Hematopoietic multipotent progenitor cell treated with erythropoietin and hydrocortisone succinate and interleukin-3 and kit ligand, for 6 days (in vitro differentiated cells): ENCODE data around the gene ADH7.
"Not testable (repeated sequence)": the region's sequence is repeated elsewhere in the genome, so short reads cannot be mapped to it uniquely, and the experiment has no call there.

Experiments
- DNase-seq: peaks from one replicate; pipeline ENCODE4 v3.0.0-alpha.2; 2015

The ADH7 gene

DNA sequence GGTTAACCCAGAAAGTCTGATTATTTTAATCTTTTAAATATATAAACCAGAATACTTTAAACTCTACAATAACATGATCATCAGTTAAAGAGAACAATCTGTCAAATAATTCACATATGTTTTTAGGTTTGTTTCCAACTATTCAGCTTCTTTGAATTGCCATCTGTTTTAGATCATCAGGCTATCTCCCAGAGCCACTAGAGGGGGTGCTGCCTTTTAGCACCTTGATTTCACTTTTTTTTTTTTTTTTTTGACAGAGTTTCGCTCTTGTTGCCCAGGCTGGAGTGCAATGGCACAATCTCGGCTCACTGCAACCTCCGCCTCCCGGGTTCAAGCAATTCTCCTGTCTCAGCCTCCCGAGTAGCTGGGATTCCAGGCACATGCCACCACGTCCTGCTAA, 57.8 kb downstream of the ADH7 start:
- peak; percentile 18 for DNase-seq

DNA sequence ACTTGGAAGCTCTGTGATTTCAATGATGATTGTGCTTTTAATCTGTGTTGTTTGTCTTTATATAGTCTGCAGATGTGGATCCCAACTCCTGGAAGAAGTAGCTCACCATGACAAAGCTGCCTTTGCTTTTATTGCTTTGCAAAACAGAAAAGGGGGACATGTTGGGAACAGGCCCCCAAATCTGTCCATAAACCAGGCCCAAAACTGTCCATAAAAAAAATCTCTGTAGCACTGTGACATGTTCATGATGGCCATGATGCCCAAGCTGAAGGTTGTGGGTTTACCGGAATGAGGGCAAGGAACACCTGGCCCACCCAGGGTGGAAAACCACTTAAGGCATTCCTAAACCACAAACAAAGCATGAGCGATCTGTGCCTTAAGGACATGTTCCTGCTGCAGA, 62.7 kb downstream of the ADH7 start:
- DNase-seq: not testable (repeated sequence)

DNA sequence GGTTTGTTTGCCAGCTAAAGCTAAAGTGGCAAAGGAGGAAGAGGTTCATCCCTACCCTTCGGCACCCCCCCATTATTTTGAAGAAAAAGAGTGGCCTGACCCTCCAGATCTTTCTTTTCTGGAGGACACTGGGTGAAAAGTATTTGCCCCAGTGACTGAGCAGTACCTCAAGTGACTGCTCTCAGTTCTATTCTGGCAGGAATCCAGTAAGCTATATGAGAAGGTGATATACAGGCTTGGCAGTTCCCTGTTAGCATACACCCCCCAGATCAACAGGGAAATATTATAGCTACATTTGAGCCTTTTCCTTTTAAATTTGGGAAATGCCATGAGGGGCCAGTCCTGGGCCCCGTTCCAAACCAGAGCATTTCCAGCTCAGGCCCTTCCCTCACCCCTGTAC, 67.3 kb downstream of the ADH7 start:
- DNase-seq: not testable (repeated sequence)

DNA sequence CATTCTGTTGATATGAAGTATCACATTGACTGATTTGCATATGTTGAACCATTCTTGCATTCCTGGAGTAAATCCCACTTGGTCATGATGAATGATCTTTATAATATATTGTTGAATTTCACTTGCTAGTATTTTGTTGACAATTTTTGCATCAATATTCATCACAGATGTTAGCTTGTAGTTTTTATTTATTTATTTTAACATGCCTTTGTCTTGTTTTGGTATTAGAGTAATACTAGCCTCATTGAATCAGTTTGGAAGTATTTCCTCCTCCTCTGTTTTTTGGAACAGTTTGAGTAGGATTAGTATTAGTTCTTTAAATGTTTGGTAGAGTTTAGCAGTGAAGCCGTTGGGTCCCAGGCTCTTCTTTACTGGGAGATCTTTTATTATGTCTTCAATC, 68.7 kb downstream of the ADH7 start:
- DNase-seq: no peak

DNA sequence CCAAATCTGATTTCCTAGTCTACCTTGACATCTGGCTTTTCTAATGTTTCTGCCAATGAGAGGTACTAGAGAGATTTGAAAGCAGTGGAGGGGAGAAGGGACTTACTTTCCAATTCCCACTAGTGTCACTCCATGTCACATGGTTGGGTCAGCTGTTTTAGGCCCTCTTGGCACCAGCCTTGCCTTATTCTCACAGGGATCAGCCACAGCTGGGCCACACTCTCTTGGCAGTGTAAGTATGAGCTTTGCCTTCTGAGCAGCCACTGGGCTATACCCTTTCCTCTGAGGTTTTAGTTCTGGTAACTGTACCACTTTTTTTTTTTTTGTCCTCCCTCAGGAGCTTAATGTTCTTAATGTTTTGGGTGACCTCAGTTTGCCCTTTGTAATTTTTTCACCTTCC, 72.4 kb downstream of the ADH7 start:
- DNase-seq: no peak
